Stimulated activated CD8-positive, alpha-beta memory T cell treated with anti-CD3 and anti-CD28 coated beads, Interleukin-4, amount 100 ng/mL, for 48 hours (primary cell): Measurements from ENCODE around the gene TEX264.
"Not testable (repeated sequence)": the region's sequence is repeated elsewhere in the genome, so short reads cannot be mapped to it uniquely, and the experiment has no call there.

Source experiments
- DNase-seq: peaks from one replicate; pipeline ENCODE4 v3.0.0-alpha.2; 2020

The TEX264 gene, protein sequence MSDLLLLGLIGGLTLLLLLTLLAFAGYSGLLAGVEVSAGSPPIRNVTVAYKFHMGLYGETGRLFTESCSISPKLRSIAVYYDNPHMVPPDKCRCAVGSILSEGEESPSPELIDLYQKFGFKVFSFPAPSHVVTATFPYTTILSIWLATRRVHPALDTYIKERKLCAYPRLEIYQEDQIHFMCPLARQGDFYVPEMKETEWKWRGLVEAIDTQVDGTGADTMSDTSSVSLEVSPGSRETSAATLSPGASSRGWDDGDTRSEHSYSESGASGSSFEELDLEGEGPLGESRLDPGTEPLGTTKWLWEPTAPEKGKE

DNA sequence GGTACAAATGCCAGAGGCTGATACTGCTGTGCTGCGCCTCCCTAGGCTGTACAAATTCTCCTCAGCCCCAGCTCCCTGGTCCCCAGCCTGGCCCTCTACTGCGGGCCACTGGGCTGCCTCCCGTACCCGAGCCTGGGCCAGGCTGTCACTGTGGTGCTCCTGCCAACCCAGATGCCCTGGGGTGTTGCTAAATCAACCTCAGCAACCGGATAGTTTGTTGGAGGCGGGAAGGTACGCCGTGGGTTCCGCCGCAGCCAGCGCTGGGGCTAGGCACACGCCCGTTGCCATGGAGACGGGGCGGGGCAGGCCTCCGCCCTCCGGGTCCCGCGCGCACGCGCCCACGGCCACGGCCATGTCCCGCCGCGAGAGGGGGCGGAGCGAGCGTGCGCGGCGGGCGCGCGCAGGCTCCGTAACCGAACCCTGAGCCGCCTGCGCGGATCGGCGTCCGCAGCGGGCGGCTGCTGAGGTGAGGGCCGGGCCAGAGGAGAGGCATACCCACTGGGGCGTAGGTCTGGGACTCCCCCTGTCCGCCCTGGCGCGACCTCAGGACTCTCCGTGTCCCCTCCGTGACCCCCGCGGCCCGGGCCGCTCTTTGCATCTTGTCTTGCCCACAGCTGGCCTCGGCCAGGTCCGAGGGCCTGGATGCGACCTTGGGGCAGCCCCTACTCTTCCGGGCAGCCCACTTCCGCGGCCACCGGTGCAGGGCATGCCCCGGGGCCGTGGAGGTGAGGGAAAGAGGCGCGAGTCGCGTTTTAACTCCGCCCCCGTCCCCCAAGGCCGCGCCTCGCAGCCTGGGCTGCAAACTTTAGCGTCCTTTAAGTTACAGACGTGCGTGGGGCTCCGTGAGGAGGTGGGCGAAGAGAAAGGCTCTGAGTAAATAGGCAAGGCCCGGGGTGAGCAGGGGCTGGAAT is at the start of gene TEX264:
Gene TEX264, plus strand, starts transcription at position 430 of the 911 bp plus-strand sequence. CDS start 3,053 bp downstream, outside the sequence.
- peak; percentile 92 for DNase-seq

DNA sequence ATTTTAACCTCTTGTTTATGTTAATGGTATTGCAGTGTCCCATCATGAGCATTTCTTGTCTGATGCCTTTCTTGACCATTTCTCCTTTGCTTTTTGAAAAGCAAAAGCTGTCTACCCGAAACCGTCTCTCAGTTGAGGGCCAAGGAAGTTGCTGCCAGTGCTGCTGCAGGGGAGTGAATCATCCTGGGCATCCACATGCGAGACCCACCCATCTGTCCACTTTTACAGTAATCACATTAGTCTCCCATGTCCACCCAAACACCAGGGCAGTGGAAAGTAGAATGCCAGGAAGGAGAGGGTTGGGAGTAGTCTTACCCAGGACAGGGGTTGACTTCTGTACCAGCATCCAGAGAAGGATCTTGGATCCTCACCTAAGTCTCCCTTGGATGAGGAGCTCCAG is 48.6 kb upstream of the TEX264 start:
- no peak for DNase-seq

DNA sequence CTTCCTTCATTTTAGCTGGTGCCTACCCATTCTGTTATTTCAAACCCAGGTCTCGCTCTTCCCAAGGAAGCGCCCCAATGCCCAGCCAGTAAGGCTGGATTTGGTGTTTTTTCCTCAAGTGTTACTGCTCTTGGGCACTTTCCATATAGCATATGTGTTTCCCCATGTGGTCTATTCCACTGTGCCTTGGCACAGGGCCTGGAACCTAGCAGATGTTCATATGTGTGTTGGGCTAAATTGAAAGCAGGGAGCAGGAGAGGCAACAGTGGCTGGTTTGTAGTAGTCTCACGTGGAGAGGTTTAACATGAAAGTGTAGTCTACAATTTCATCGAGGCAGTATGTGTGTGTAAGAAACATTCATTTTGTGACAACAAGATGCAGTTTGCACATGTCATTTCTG is 48.2 kb upstream of the TEX264 start:
- no peak for DNase-seq

DNA sequence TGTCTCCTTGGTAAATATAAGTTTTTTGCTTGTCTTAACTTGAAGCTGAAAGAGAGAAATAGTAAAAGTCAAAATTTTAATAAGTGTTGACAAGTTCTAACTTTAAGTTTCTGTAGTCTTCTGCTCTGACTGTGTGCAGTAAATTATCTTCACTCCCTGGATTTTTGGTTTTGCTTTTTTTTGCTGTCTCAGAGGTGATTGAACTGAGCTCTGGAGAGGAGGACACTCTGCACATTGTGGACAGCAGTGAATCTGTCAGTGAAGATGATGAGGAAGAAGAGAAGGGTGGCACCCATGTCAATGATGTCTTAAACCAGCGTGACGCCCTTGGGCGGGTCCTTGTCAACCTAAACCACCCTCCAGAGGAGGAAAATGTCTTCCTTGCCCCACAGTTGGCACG is 40.5 kb upstream of the TEX264 start:
- no peak for DNase-seq

DNA sequence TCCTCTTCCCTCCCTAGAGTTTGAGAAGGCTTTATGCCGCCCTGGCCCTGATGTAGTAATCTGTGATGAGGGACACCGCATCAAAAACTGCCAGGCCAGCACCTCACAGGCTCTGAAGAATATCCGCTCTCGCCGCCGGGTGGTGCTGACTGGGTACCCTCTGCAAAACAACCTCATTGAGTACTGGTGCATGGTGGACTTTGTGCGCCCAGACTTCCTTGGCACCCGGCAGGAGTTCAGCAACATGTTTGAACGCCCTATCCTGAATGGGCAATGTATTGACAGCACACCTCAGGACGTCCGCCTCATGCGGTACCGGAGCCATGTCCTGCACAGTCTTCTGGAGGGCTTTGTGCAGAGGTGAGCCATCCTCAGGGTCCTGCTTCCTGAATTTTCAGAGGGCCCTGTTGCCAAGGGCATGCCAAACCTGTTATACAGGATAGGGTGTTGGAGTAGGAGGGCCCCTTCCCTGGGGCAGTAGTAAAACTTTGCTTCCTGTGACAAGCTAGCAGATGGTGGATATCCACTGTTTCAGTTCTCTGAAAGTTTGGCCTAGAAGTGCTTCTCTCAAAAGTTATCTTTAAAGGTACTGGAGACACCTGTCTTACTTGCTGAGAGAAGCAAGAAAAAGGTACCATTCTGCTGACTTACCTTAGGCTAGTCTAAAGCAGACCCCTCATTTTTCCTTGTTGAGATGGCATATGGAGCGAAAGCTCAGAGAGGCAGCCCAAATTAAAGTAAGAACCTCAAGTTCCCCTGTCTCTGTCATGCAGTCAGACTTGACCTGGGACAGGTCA is 33.7 kb upstream of the TEX264 start:
- no peak for DNase-seq

DNA sequence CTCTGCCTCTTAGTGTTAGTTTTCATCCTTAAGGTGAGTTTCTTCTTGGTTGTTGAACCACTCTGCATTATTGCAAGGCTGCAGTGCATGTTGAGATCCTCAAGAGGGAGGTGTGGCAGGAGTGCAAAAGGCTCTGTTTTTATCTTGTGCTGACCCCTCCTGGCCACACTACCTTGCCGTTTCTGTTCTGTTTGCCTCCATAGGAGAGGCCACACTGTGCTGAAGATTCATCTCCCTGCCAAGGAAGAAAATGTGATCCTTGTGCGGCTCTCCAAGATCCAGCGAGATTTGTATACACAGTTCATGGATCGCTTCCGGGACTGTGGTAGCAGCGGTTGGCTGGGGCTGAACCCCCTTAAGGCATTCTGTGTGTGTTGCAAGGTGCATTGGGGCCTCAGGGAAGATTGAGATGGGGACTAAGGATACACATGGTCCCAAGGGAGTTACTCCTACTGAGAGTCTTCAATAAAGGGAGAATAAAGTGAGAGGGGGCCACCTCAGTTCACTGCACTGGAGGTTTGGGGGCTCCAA is 33.0 kb upstream of the TEX264 start:
- DNase-seq, result peak; percentile 32

DNA sequence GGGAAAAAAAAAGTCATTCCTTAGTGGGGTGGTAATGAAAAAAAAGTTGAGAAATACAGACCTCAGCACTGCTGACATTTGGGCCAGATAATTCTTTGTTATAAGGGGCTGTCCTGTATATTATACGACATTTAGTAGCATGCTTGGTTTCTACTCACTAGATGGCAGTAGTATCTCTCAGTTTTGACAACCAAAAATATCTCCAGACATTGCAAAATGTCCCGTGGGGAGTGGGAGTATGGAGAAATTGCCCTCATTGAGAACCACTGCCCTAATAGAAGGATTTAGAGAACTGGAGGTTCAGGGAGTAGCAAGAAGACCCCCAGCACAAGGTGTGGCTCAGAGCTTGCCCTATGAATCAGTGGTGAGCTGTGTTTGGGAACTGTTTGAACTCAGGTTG is 28.6 kb upstream of the TEX264 start:
- no peak for DNase-seq

DNA sequence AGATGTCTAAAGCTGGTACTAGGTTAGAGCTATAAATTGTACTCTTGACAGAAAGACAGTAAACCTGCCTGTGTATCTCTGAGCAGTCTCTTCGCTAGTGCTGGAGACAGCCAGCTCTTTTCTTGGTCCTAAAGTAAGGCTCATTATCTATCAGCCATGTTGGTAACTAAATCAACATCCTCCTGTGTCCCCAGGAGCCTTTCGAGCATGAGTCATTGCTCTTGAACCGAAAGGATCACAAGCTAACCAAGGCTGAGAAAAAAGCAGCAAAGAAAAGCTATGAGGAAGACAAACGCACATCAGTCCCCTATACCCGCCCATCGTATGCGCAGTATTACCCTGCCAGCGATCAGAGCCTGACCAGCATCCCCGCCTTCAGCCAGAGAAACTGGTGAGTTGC is 25.0 kb upstream of the TEX264 start:
- no peak for DNase-seq

DNA sequence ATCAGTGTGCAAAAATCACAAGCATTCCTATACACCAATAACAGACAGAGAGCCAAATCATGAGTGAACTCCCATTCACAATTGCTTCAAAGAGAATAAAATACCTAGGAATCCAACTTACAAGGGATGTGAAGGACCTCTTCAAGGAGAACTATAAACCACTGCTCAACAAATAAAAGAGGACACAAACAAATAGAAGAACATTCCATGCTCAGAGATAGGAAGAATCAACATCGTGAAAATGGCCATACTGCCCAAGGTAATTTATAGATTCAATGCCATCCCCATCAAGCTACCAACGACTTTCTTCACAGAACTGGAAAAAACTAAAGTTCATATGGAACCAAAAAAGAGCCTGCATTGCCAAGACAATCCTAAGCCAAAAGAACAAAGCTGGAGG is 18.9 kb upstream of the TEX264 start:
- DNase-seq, result not testable (repeated sequence)

DNA sequence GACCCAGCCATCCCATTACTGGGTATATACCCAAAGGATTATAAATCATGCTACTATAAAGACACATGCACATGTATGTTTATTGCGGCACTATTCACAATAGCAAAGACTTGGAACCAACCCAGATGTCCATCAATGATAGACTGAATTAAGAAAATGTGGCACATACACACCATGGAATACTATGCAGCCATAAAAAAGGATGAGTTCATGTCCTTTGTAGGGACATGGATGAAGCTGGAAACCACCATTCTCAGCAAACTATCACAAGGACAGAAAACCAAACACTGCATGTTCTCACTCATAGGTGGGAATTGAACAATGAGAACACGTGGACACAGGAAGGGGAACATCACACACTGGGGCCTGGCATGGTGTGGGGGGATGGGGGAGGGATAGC is 17.6 kb upstream of the TEX264 start:
- not testable (repeated sequence) for DNase-seq

DNA sequence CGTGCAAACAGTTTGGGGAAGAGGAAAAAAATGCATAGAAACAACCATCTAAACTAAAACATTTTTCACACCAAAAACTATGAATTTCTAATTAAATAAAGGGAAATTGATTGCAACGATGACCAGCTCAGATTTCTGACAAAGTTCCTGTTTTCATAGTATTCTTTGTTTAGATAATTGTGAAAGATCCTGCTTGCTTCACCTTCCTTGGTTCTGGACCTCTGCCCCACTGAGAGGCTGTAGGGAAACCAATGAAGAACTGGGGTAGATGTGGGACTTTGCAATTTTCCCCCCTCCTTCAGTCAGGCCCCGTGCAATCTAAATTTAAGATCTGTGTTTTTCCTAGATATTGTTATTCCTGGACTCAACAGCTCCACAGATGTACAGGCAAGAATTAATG is 13.8 kb upstream of the TEX264 start:
- no peak for DNase-seq

DNA sequence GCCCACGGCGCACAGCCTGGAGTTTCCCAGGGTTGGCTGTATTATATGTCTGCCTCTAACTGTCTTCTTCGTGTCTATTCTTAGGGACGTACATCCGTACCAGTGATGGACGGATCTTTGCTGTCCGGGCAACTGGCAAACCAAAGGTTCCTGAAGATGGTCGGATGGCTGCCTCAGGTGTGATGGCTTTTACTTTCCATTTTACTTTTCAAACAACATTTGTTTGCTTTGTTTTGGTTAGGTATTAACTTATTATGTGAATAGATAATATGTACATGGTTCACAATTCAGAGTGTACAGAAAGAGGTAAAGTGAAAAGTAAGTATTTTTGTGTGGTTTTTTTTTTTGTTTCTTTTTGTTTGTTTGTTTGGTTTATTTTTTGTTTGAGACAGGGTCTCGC is 11.1 kb upstream of the TEX264 start:
- no peak for DNase-seq

DNA sequence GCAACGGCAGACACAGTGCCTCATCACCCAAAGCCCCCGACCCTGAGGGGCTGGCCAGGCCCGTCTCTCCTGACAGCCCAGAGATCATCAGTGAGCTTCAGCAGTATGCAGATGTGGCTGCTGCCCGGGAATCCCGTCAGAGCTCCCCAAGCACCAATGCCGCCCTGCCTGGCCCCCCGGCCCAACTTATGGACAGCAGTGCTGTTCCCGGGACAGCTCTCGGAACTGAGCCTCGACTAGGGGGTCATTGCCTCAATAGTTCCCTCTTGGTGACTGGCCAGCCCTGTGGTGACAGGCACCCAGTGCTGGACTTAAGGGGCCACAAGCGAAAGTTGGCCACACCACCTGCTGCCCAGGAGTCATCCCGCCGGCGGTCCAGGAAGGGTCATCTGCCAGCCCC is 8.6 kb upstream of the TEX264 start:
- no peak for DNase-seq

DNA sequence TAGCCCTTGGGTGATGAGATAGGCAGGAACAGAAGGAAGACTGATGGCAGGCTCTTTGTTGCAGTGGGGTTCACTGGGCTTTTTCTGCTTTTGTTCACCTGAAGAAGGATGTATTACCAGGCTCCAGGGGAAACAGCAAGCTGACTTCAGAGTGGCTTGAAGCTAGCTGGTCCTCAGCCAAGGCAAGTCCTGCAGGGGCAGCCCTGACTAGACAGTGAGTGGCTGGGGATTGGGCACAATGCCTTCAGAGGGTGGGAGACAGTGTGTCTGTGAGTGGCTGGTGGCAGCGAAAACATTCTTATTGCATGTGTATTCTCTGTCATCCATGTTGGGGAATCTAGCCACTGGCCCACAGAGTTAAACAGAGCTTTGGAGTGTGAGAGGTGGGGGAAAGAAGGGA is 2.3 kb upstream of the TEX264 start:
- DNase-seq, result no peak

DNA sequence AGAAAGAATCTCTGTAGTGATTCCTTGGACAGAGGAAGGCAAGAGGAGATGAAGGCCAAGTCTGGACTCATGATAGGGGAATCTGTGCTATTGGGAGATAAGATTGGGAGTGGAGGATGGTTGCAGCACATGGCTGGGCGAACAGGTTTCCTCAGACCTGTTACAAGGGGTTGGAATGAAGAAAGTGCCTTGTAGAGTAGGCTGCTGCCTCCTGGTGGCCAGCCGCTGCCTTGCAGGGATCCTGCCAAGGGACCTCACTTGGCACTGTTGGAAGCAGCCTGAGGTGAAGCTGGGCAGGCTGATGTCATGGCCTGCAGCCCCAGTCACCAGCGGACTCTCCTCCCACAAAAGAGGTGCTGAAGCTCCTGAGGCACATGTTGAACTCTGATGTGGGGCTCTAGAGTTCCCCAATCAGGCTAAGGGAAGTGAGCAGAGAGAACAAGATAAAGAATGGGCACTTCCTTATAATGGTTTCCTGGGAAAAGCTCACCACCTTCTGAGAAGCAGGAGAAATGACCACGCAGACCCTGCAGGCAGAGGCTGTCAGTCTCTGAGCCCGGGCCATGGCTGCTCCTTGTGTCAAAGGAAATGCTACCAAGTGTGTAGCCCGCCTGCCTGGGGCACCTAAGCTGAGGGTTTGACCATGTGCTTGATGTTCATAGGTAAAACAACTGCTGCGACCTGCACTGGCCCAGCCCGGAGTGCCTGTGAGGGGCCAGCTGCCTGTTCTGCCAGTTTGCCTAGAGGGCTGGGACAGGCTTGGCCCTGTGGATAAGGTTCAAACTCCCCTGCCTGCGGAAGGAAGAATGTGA is 1.6 kb upstream of the TEX264 start:
- peak; percentile 94 for DNase-seq

DNA sequence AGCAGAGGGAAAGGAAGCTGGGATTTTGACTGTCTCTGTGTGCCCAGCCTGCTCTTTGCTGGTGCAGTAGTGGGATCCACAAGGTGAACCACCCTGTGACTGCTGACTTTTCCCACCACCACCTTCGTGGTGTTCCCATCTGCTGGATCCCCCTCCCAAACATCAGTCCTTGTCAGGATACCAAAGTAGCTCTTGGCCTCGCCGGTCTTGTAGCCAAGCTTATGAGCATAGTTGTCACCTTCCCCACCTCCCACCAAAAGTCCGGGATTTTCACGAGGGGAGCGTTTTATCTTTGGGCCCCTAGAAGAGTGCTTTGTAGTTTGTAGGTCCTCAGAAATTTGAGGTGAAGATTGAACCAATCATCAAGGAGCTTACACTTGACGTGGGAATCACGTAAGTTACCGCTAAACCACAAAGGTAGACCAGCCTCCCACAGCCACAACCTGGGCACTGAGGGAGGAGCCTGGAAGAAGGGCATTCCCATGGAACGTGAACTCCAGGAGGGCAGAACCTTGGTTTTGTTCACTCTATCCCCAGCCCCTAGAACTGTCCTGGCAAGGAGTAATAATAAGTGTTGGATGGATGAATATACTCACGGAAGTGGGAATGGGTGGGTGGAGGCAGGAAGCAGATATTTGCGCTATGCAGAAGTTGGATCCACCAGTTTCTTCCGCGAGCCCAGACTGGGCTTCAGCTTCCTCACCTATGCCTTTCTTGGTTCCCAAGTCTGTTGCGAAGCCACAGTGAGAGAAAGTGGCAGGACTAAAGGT is 814 bp upstream of the TEX264 start:
- DNase-seq, result no peak

DNA sequence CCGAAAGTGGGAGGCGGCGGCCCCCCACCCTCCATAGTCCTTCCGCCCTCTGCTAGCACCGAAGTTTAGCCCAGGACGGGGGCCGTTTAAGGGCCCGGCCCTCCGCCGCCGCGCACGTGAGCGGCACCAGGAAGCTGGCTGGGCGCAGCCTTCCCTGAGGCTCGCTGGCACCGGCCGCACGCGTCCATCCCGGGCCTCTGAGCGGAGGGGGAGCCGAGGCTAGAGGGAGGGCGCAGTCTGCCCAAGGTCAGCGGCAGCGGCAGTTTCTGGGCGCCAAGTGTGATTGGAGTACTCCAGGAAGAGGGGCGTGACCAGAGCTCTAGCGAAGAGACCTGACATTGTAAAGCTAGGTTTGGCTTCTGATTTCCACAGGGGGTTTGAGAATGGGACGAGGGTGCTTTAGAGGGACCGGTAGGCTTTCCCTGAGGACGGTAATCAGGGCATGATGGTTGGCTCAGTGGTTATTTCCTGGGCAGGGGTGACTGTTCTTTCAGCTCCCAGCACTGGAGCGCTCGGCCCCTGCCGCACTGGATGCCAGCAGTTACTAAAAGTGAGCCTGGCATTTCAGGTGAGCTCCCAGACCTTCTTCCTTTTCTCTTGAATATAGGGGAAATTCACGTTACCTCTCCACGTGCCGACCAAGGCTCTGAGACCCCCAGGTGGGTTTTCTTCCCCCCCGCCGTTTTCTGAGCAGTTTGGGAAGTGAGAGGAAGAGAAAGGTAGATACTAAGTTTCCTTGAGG is 853 bp downstream of the TEX264 start:
- peak; percentile 72 for DNase-seq

DNA sequence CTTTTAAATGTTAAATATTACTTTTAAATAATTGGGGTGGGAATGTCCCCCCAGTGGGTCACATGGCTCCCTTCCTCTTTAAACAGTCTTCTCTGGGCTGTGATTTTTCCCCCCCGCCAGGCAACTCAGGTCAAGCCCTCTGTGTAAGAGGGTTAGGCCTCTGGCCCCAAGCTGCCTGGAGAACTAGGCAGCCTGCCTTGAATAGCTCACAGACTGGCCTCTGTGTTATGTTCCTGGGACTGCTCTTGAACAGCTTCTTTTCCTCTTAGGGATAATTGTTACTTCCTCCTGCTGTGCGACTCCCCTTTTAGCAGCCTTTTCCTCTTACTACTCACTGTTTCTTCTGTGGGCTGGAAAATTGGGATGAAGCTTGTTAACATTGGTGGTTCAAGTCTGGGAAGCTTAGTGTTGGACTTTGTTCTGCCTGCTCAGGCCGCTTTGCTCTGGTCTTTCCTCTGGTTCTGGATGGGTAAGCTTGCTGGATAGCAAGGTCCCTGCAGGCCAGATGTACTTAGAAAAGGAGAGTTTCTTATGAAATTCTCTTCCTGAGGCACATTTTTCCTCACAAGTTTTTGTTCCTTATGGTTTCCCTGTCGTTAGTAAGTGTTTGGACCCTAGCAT is 2.2 kb downstream of the TEX264 start:
- DNase-seq, result peak; percentile 20

DNA sequence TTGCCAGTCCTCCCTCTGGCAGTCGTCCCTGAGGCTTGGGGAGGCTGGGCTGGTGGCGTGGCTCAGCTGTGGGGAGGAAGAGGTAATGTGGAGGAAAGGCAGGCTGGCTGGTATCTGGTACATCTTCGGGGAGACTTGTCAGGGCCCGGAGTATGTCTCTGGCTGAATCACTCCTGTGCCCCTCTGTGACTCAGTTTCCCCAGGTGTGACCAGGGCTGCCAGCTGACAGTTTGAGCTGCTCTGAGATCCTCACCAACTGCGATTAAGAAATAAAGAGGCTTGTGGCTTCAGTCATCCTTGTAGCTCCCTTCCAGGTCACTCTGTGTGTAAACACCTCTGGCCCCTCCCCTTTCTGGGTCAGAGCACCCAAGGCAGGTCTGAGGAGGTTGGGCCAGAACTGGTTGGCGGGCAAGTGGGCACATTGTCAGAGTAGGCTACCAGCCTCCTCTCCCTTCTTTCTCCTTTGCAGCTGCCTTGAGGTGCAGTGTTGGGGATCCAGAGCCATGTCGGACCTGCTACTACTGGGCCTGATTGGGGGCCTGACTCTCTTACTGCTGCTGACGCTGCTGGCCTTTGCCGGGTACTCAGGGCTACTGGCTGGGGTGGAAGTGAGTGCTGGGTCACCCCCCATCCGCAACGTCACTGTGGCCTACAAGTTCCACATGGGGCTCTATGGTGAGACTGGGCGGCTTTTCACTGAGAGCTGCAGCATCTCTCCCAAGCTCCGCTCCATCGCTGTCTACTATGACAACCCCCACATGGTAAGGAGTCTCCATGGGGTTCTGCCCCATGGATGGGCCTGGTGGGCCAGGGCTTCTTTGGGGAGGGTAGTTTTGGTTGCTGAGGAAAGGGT is 3.0 kb downstream of the TEX264 start:
- DNase-seq, result peak; percentile 25
